Skeletal muscle tissue (tissue), 4 donors: Measurements from ENCODE around the gene FAM120B. TPM values are rescaled to one million over a fixed set of nuclear protein-coding genes. Genes with fewer than 3 reads are reported as not detected.

Experiments
- H3K27ac ChIP-seq: one replicate; pipeline ENCODE4 v1.7.0; 2013; ENCODE audit warnings: mild to moderate bottlenecking, low read depth, low read length, inconsistent platforms
- H3K27me3 ChIP-seq, 3 donors: one replicate each; pipeline ENCODE4 v1.7.0; 2013; ENCODE audit warnings: low read length in 3 of 3; ENCODE audit not compliant: control insufficient read depth in 3 of 3, insufficient read depth in 3 of 3
- H3K36me3 ChIP-seq, 3 donors: one replicate each; pipeline ENCODE4 v1.7.0; 2013; ENCODE audit warnings: low read length in 3 of 3; ENCODE audit not compliant: control insufficient read depth in 3 of 3, insufficient read depth in 3 of 3
- H3K4me1 ChIP-seq, 3 donors: one replicate each; pipeline ENCODE4 v1.7.0; 2013; ENCODE audit warnings: low read length in 3 of 3, mild to moderate bottlenecking in 3 of 3; ENCODE audit not compliant: control insufficient read depth in 3 of 3, insufficient read depth in 3 of 3
- H3K4me3 ChIP-seq, 3 donors: one replicate each; pipeline ENCODE4 v1.7.0; 2013; ENCODE audit warnings: low read length in 3 of 3
- H3K9ac ChIP-seq, 3 donors: one replicate each; pipeline ENCODE4 v1.7.0; 2013; ENCODE audit warnings: low read length in 3 of 3, mild to moderate bottlenecking in 3 of 3, moderate library complexity in 2 of 3, low read depth in 1 of 3
- H3K9me3 ChIP-seq, 3 donors: one replicate each; pipeline ENCODE4 v1.7.0; 2013; ENCODE audit warnings: low read length in 3 of 3; ENCODE audit not compliant: control insufficient read depth in 3 of 3
- total RNA-seq: library from RNA; depleted of rRNA; stranded (reverse); fragments of >200 nt; gene quantifications from one replicate; pipeline ENCODE4 v1.2.3, GENCODE V29; 2014
- donor health status: Osteomylitis.

The FAM120B gene
- total RNA-seq, 1 donor from 2014 or later: 33.9 TPM

- Histone ChIP-seq H3K9ac (no peak overlapping the region), H3K27ac (no peak overlapping the region), H3K9me3 (no peaks in the 10 kb centered on the region), H3K4me1 (peaks cover 11 to 34% (median 17%) of the 10 kb centered on the region in 3 donors), H3K4me3 (no peak overlapping the region), H3K27me3 (no peaks in the 10 kb centered on the region), H3K36me3 (peaks cover 11 to 22% (median 18%) of the 10 kb centered on the region in 3 donors)
Measured at GRCh38 chr6:170363255-170363654, 56.7 kb downstream of the FAM120B start.

GRCh38 chr6:170365121-170365520, 58.6 kb downstream of the FAM120B start:
- Histone ChIP-seq H3K36me3 (peaks cover 5 to 14% (median 14%) of the 10 kb centered on the region in 3 donors), H3K4me3 (no peak overlapping the region), H3K27ac (no peak overlapping the region), H3K4me1 (peaks cover 7 to 34% (median 17%) of the 10 kb centered on the region in 3 donors), H3K9ac (no peak overlapping the region), H3K27me3 (no peaks in the 10 kb centered on the region), H3K9me3 (no peaks in the 10 kb centered on the region)

GRCh38 chr6:170365593-170365992, 59.0 kb downstream of the FAM120B start:
- Histone ChIP-seq H3K27ac (no peak overlapping the region), H3K27me3 (no peaks in the 10 kb centered on the region), H3K36me3 (peaks cover 4 to 14% (median 11%) of the 10 kb centered on the region in 3 donors), H3K9me3 (no peaks in the 10 kb centered on the region), H3K4me3 (no peak overlapping the region), H3K4me1 (peaks cover 7 to 33% (median 17%) of the 10 kb centered on the region in 3 donors), H3K9ac (peak overlapping the region in 1 of 3 donors; percentile 13)

GRCh38 chr6:170366248-170366960, 59.8 kb downstream of the FAM120B start:
- Histone ChIP-seq H3K27ac (no peak overlapping the region), H3K4me3 (no peak overlapping the region), H3K4me1 (peaks cover 7 to 33% (median 15%) of the 10 kb centered on the region in 3 donors), H3K27me3 (no peaks in the 10 kb centered on the region), H3K9me3 (no peaks in the 10 kb centered on the region), H3K36me3 (peaks cover 2 to 14% (median 9%) of the 10 kb centered on the region in 3 donors), H3K9ac (no peak overlapping the region)

GRCh38 chr6:170367241-170367640, 60.7 kb downstream of the FAM120B start:
- Histone ChIP-seq H3K27ac (no peak overlapping the region), H3K36me3 (peaks cover 2 to 13% (median 9%) of the 10 kb centered on the region in 3 donors)

GRCh38 chr6:170368544-170368943, 62.0 kb downstream of the FAM120B start:
- H3K4me3 ChIP-seq: no peak overlapping the region
- peaks cover 16 to 48% (median 23%) of the 10 kb centered on the region in 3 donors for H3K4me1 ChIP-seq
- no peaks in the 10 kb centered on the region for H3K9me3 ChIP-seq
- H3K27ac ChIP-seq: no peak overlapping the region
- H3K9ac ChIP-seq: no peak overlapping the region
- peaks cover 2 to 9% (median 7%) of the 10 kb centered on the region in 3 donors for H3K36me3 ChIP-seq
- no peaks in the 10 kb centered on the region for H3K27me3 ChIP-seq

More at GRCh38 chr6:170367241-170367640, 60.7 kb downstream of the FAM120B start:
- H3K9me3 ChIP-seq: no peaks in the 10 kb centered on the region
- no peak overlapping the region for H3K9ac ChIP-seq
- peaks cover 7 to 37% (median 15%) of the 10 kb centered on the region in 3 donors for H3K4me1 ChIP-seq
- H3K27me3 ChIP-seq: no peaks in the 10 kb centered on the region
- H3K4me3 ChIP-seq: no peak overlapping the region

GRCh38 chr6:170369403-170369802, 62.8 kb downstream of the FAM120B start:
- H3K36me3 ChIP-seq: peaks cover 0 to 7% (median 5%) of the 10 kb centered on the region in 3 donors

GRCh38 chr6:170370416-170370815, 63.9 kb downstream of the FAM120B start:
- Histone ChIP-seq H3K4me1 (peaks cover 16 to 47% (median 18%) of the 10 kb centered on the region in 3 donors), H3K36me3 (peaks cover 0 to 5% (median 0%) of the 10 kb centered on the region in 3 donors), H3K9ac (no peak overlapping the region), H3K27ac (no peak overlapping the region), H3K4me3 (no peak overlapping the region), H3K9me3 (no peaks in the 10 kb centered on the region), H3K27me3 (no peaks in the 10 kb centered on the region)

More at GRCh38 chr6:170369403-170369802, 62.8 kb downstream of the FAM120B start:
- Histone ChIP-seq H3K9me3 (no peaks in the 10 kb centered on the region), H3K27me3 (no peaks in the 10 kb centered on the region), H3K4me3 (no peak overlapping the region), H3K9ac (no peak overlapping the region), H3K27ac (no peak overlapping the region), H3K4me1 (peaks cover 16 to 49% (median 23%) of the 10 kb centered on the region in 3 donors)

GRCh38 chr6:170371080-170371479, 64.5 kb downstream of the FAM120B start:
- no peak overlapping the region for H3K4me3 ChIP-seq
- H3K27ac ChIP-seq: no peak overlapping the region
- H3K27me3 ChIP-seq: no peaks in the 10 kb centered on the region
- peaks cover 0 to 10% (median 0%) of the 10 kb centered on the region in 3 donors for H3K36me3 ChIP-seq
- H3K9ac ChIP-seq: no peak overlapping the region
- peaks cover 11 to 41% (median 13%) of the 10 kb centered on the region in 3 donors for H3K4me1 ChIP-seq
- no peaks in the 10 kb centered on the region for H3K9me3 ChIP-seq

GRCh38 chr6:170371588-170371987, 65.0 kb downstream of the FAM120B start:
- Histone ChIP-seq H3K4me3 (no peak overlapping the region), H3K27me3 (no peaks in the 10 kb centered on the region), H3K36me3 (peaks cover 0 to 10% (median 0%) of the 10 kb centered on the region in 3 donors), H3K9me3 (no peaks in the 10 kb centered on the region), H3K9ac (no peak overlapping the region), H3K27ac (peak overlapping the region; percentile 6), H3K4me1 (peaks cover 9 to 36% (median 10%) of the 10 kb centered on the region in 3 donors)
